Measurements from ENCODE around the gene DCAF12L1. TPM values are rescaled to one million over a fixed set of nuclear protein-coding genes. Genes with fewer than 3 reads are reported as not detected.

Gene DCAF12L1
- not detected in 2 replicates for total RNA-seq (2011; cell fraction: chromatin; rRNA removed; ENCODE audit: low replicate concordance)
- total RNA-seq (2011; cell fraction: nucleolus; rRNA removed) = not detected in 2 replicates
- total RNA-seq (2011; cell fraction: nucleoplasm; rRNA removed) = not detected in 2 replicates
- total RNA-seq (2014; rRNA removed) = not detected in 2 replicates
- not detected in 2 replicates for total RNA-seq (2014; rRNA removed; fragmentation: Illumina TruSeq; extraction: Trizol)
- total RNA-seq (2015; rRNA removed; fragmentation: Illumina TruSeq; extraction: Trizol) = not detected in 2 replicates
- not detected in 2 replicates for total RNA-seq (2021)
- not detected in 2 replicates for polyA plus RNA-seq (2011; rRNA removed)
- not detected in 2 replicates for polyA plus RNA-seq (2011; cell fraction: cytosol; rRNA removed)
- polyA plus RNA-seq (2011; cell fraction: nucleus; rRNA removed) = not detected in 2 replicates
- polyA plus RNA-seq (2012) = not detected in 2 replicates
- not detected in 2 replicates for polyA plus RNA-seq (2014; fragmentation: Illumina TruSeq; extraction: Trizol)
- not detected for polyA plus RNA-seq (2014; fragmentation: Nextera tagmentation; extraction: Ambion mirVana)
- not detected in 2 replicates for polyA plus RNA-seq (2014; rRNA removed)
- not detected in 2 replicates for polyA minus RNA-seq (2011; rRNA and poly(A)+ RNA removed)
- not detected in 2 replicates for polyA minus RNA-seq (2011; cell fraction: cytosol; rRNA and poly(A)+ RNA removed)
- not detected in 2 replicates for polyA minus RNA-seq (2011; cell fraction: nucleus; rRNA and poly(A)+ RNA removed)
- not detected for Bru-seq, nascent RNA
- not detected for BruChase-seq, experiment 1, labeled RNA remaining after a 2-hour chase
- not detected for BruChase-seq, experiment 2, labeled RNA remaining after a 6-hour chase
- long read RNA-seq, experiment 1 = 0 reads
- long read RNA-seq, experiment 2 = 0 reads
- long read RNA-seq, experiment 3 = 0 reads

GRCh38 chrX:126552313-126553022 is at the start of gene DCAF12L1:
Gene DCAF12L1 (minus strand): TSS chrX:126552814. CDS start chrX:126552608, 206 bp downstream.
- TF ChIP-seq EZH2 (IDR thresholded peaks at IDR 0.05; ENCODE audit: borderline replicate concordance, low read depth, low read length) (no peak), KAT8 (IDR thresholded peaks at IDR 0.05; ENCODE audit: low read depth) (no peak), GABPB1 (CRISPR knock-in tag; IDR thresholded peaks at IDR 0.05) (no peak), ZNF316 (IDR thresholded peaks at IDR 0.05) (no peak), ELF1 (tag; IDR thresholded peaks at IDR 0.05) (no peak), RUNX1 (IDR thresholded peaks at IDR 0.05; ENCODE audit: low read depth) (no peak), PHTF2 (CRISPR knock-in tag; IDR thresholded peaks at IDR 0.05) (no peak), KDM1A (IDR thresholded peaks at IDR 0.05) (no peak), ZNF277 (CRISPR knock-in tag; IDR thresholded peaks at IDR 0.05; ENCODE audit: borderline replicate concordance) (no peak), YY1 (IDR thresholded peaks at IDR 0.05; ENCODE audit: borderline replicate concordance in 1 of 3, control insufficient read depth in 1 of 3, extremely low read depth in 1 of 3, insufficient read depth in 3 of 3, insufficient read length in 1 of 3, insufficient replicate concordance in 2 of 3, low read depth in 1 of 3, low read length in 2 of 3) (no peak), ZNF217 (CRISPR knock-in tag; IDR thresholded peaks at IDR 0.05) (no peak), FOXA1 (IDR thresholded peaks at IDR 0.05; ENCODE audit: borderline replicate concordance) (no peak), ESRRB (CRISPR knock-in tag; IDR thresholded peaks at IDR 0.05; ENCODE audit: borderline replicate concordance) (no peak), RBM25 (IDR thresholded peaks at IDR 0.05; ENCODE audit: low read depth, low read length, severe bottlenecking) (no peak), ASH1L (IDR thresholded peaks at IDR 0.05; ENCODE audit: borderline replicate concordance, low read depth, partially characterized antibody) (no peak), POLR2AphosphoS2 (IDR thresholded peaks at IDR 0.05; ENCODE audit: low read length) (no peak), ZNF766 (CRISPR knock-in tag; conservative IDR thresholded peaks at IDR 0.05) (no peak), ZNF239 (CRISPR knock-in tag; IDR thresholded peaks at IDR 0.05) (no peak)
- TF ChIP-seq, protein P1, sequence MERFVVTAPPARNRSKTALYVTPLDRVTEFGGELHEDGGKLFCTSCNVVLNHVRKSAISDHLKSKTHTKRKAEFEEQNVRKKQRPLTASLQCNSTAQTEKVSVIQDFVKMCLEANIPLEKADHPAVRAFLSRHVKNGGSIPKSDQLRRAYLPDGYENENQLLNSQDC (CRISPR knock-in tag; IDR thresholded peaks at IDR 0.05) = no peak
- no peaks in the 10 kb centered on the region for H3K27me3 ChIP-seq (ENCODE audit: control insufficient read depth in 2 of 2, insufficient read depth in 2 of 2, low read length in 2 of 2)
- H3K79me2 ChIP-seq (ENCODE audit: control insufficient read depth, insufficient read depth, low read length) = no peaks in the 10 kb centered on the region
- H3K9me1 ChIP-seq (ENCODE audit: control insufficient read depth, insufficient read depth, low read length) = no peaks in the 10 kb centered on the region
- H3K4me3 ChIP-seq = no peak within 1 kb of the TSS
- FAIRE-seq = no peak
- no peaks in the 10 kb centered on the region for H3K4me1 ChIP-seq (replicated peaks in 1 of 2; ENCODE audit: control insufficient read depth in 2 of 2, insufficient read depth in 2 of 2, low read length in 2 of 2)
- in situ Hi-C loops (cut with MboI) = no loop called here
- H3K9me3 ChIP-seq (replicated peaks; ENCODE audit: control insufficient read depth, insufficient read depth, low read depth, low read length) = no peaks in the 10 kb centered on the region
- no peak within 1 kb of the TSS for H2AFZ ChIP-seq (ENCODE audit: low read depth, low read length)
- no peak within 1 kb of the TSS for H3K4me2 ChIP-seq (ENCODE audit: insufficient read depth, low read length)
- no peak for DNase-seq (ENCODE audit: extremely low read depth in 1 of 4, low spot score in 3 of 4)
- no peak within 1 kb of the TSS for H3K27ac ChIP-seq (ENCODE audit: extremely low read depth, low read depth, low read length)
- CTCF ChIA-PET (ENCODE audit: low intra/inter-chr PET ratio) = no interaction called here
- BruUV-seq (replicated peaks) = no TSS peak
- H3K36me3 ChIP-seq (ENCODE audit: control insufficient read depth, insufficient read depth, low read length) = no peaks in the 10 kb centered on the region
- no peak for ATAC-seq
- 27% methylated on average over 37 of the region's 83 CpGs for WGBS (ENCODE audit: insufficient coverage, low coverage, missing lambda C conversion rate)
- no peaks in the 10 kb centered on the region for H4K20me1 ChIP-seq (replicated peaks; ENCODE audit: control insufficient read depth, insufficient read depth, low read length)
- H3K9ac ChIP-seq (ENCODE audit: insufficient read depth in 1 of 2, low read depth in 2 of 2, low read length in 2 of 2) = no peak within 1 kb of the TSS
- intact Hi-C loops (cut with micrococcal nuclease) = no loop called here
- POLR2A ChIA-PET = no interaction called here
